NCI-H2107 (cell line): ENCODE measurements around the gene POGK.
"Not testable (repeated sequence)": the region's sequence is repeated elsewhere in the genome, so short reads cannot be mapped to it uniquely, and the experiment has no call there.

Experiments
- DNase-seq: peaks from one replicate; lab custom pipeline; 2025; lab: John Stamatoyannopoulos, UW

The POGK gene

DNA sequence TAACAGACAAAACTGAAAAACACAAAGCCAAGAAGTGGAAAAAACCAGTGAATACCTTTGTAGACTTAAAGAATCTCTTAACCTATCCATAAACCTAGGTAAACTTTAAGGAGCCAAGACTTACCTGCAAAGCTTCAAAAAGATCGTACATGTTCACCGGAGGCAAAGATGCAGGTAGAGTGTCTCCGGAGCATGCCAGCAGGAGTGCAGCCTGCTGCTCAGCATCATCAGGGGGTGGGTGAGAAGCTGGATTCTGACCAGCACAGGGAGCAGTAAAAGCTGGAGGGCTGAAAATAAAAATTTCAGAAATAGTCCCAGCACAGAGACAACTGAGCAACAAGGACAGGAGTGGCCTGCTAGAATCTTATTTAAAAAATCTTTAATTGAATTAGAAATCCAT is 18.7 kb downstream of the POGK start:
- DNase-seq = no peak

DNA sequence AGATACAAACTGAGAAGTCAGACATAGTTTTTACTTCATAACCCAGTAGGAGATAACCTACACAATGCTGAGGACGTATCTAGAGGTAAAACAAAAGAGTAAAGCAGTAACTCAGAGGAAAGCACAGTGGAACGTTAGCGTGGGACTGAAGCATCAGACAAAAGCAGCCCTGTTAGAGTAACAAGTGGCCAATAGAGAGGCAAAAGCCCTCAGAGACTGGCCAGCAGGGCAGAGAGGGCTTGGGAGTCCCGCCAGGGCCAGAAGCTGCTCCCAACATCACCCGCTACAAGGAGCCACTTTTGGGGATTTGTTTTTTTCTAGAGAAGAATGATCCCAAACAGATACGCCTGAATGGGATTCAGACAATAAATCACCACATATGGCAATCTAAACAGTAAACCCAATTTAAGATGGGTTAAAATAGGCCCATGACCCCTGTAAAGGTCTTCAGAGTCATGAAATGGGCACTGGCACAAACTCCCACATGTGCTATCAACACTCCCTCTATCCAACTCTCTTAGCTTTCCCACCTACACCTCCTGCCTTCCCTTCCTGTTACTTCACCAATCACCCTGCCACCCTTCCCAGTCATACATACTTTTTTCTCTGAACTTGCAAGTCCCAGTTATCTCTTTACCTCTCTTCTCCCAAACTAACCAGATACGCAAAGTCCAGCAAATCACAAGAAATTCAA is 19.6 kb downstream of the POGK start:
- DNase-seq = no peak

DNA sequence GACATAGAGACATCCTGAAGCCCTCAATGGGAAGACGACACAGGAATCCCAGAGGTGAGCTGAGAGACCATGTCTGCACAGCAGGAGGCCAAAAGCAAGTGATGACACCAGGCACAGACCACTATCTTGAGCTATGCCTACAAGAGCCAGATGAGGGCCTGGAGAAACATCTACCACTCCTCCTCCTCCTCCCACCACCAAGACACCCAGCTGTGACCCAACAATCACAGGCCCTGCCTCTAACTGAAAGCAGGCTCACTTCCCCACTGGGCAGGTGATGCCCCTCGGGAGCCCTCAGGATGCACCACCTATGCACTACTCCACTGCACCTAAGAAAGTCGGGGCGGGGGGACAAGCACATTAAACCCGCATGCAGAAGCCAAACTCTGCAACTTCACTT is 20.3 kb downstream of the POGK start:
- no peak for DNase-seq

DNA sequence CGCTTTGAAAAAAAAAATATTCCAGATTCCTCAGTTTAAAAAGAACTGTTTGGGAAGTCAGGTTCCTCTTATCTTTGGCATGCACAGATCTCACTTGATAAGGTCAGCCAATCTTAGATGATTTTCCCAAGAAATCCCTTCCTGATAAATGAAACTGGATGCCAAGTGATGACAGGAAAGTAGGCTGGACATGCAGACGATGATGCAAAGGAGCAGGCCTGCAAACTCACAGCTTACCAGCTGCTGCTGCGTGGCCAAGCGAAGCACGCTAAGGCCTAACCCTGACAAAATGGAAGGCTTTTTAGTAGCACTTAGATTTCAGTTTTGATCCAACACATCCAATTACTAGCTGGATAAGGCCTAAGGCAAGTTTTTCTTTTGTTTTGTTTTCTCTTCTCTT is 26.7 kb downstream of the POGK start:
- DNase-seq = no peak

DNA sequence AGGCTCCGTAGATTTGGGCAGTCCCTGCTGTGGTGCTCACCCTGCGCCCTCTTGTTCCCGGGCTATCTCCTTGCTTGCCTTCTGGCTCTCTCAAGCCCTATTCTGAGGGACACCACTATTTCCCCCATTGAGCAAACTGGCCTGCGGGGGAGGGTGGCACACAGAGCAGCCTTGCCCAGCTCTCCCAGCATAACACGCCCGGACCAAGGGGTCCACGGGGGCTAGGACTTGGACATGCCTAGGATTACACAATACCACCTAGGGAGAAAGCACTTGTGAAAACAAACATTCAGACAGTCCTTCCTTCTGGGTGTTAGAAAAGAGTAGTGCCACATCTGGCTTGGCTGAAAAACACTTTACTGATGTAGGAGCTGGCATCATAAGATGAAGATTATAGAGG is 29.4 kb downstream of the POGK start:
- DNase-seq = no peak

DNA sequence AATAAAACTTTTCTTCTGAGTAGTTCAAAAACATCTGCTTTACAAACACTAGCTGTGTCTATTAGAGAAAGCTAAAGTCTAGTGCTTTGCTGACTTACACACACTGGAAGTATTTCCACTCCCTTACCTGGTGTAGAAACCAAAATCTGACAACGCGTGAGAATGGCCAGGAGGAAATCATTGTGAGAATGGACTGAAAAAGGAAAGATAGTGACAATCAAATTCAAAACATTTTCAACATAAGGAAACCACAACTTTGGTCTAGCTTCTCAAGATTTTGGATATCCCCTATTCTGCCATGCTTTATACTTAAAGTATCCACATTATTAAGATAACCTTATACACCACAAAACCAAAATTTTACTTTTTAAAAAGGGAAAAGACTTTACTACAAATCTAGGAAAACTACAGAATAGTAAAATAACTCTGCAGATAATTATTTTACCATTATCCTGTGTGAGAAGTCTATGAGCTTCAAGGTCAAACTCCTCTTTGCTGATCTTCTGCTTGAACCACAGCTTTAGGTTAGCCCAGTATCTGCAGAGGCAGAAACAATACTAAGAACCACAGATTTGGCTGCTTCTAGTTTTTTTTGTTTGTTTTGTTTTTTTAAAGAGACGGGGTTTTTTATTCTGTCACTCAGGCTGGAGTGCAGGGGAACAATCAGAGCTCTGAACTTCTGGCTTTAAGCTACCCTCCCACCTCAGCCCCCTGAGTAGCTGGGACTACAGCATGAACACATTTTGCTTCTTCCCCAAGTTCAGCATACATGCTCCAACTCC is 30.2 kb downstream of the POGK start:
- no peak for DNase-seq

DNA sequence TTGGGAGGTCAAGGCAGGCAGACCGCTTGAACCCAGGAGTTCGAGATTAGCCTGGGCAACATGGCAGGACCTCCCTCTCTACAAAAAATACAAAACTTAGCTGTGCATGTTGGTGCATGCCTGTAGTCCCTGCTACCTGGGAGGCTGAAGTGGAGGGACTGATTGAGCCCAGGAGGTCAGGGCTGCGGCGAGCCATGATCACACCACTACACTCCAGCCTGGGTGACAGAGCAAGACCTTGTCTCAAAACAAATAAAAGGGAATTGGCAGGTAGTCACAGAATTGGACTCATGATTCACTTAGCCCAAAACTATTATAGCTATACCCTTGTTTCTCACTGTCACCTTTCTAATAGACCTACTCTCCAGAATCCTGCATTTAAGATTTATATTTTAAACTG is 31.3 kb downstream of the POGK start:
- DNase-seq = no peak

DNA sequence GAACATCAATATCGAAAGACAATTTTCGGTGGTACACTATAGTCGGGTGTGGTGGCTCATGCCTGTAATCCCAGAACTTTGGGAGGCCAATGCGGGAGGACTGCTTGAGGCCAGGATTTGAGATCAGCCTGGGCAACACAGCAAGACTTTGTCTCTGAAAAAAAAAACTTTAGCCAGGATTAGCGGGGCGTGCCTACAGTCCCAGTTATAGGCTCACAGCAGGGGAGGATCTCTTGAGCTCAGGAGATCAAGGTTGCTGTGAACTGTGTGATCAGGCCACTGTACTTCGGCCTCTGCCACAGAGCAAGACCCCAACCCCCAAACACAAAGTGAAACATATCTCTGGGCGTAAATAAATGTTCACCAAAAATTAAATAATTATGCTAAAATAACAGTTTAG is 35.2 kb downstream of the POGK start:
- DNase-seq = no peak

DNA sequence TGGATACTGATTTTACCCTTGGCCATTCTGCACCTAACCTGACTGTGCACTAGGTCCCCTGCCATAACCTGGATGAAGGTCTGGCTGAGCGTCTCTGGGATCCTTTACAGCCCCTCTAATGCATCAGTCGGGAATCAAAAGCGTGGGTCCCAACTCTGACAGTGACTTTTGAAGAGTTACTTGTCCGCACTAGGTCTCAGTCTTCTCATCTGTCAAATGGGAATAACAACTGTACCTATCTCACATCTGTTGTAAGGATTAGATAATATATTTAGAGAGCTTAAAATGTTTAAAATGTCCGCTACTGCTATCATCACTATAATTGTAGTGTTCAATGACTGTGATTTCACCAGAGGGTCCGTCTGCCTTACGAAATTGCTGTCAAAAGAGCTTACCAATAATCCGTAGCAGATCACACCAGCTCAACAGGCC is 36.0 kb downstream of the POGK start:
- no peak for DNase-seq

DNA sequence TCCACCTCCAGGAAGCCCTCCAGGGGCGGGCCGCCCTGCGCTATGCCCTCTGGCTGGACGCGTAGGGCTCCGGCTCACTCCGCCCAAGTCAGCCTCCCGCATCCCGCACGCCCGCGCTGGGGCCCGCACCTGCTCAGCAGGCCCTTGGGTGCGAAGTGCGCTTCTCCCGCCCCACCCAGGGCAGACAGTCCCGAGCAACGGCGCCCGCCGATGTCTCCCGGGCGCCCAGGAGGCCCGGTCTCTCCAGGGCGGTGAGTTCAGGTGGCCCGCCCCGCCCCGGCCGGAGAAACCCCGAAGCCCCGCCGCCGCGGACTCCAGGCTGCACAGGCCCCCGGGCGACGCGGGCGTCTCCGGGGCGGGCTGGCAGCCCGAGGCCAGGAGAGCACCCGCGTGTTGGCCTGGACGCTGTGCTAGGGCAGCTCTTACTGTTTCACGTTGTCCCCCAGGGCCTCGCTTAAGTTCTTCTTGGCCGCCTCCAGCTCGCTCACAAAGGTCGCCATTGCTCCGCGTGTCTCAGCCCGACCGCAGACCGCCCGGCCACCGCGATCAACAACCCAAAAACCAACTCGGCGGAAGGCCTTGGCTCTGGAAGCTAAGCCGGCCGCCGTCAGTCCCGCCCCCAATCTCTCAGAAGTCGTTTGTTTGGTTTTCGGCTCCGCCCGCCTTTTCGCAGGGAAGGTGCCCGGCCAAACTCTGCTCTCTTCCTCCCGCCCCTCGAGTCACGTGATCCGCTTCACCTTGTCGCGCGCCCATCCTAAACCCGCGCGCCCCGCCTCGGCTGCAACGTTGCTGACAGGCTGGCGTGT is 36.7 kb downstream of the POGK start, which contains the start of gene TADA1:
Gene TADA1, minus strand, starts transcription at position 531 of the 806 bp plus-strand sequence. Its CDS starts 31 bp downstream, at position 500.
- DNase-seq = peak; percentile 99

DNA sequence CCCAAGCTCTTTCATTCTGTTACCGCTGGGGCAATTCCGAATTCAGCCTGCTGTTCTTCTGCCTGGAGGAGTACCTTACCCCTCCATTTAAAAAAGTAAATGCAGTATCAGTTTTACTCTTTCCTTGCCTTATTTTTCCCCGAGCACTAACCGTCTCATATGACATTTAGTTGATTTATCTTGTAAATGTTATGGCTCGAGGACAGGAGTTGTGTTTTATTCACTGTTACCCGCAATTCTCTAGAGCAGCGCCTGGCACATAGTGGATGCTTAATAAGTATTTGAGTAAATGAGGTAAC is 37.2 kb downstream of the POGK start:
- no peak for DNase-seq

DNA sequence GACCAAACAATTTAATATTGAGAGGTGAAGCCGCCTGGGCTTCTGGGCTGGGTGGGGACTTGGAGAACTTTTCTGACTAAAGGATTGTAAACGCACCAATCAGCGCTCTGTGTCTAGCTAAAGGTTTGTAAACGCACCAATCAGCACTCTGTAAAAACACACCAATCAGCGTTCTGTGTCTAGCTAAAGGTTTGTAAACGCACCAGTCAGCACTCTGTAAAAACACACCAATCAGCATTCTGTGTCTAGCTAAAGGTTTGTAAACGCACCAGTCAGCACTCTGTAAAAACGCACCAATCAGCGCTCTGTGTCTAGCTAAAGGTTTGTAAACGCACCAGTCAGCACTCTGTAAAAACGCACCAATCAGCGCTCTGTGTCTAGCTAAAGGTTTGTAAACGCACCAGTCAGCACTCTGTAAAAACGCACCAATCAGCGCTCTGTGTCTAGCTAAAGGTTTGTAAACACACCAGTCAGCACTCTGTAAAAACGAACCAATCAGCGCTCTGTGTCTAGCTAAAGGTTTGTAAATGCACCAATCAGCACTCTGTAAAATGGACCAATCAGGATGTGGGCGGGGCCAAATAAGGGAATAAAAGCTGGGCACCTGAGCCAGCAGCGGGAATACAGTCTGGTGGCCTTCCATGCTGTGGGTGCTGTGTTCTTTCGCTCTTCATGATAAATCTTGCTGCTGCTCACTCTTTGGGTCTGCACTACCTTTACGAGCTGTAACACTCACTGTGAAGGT is 39.1 kb downstream of the POGK start:
- not testable (repeated sequence) for DNase-seq

DNA sequence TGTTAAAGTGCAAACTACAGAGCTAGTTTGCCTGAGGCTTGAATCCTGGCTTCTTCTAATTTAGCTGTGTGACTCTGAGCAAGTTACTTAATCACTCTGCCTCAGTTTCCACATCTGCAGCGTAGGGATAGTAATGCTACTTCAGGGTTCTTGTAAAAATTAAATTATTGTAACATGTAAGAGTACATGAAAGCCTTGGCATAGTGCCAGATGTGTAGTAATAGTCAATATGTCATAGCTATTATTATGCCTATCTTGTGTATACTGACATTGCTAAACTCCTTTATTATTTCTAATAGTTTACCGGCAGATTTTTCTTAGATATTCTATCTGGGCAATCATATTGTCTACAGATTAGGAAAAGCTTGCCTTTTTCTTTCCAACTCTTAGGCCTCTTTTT is 43.6 kb downstream of the POGK start:
- DNase-seq = no peak

DNA sequence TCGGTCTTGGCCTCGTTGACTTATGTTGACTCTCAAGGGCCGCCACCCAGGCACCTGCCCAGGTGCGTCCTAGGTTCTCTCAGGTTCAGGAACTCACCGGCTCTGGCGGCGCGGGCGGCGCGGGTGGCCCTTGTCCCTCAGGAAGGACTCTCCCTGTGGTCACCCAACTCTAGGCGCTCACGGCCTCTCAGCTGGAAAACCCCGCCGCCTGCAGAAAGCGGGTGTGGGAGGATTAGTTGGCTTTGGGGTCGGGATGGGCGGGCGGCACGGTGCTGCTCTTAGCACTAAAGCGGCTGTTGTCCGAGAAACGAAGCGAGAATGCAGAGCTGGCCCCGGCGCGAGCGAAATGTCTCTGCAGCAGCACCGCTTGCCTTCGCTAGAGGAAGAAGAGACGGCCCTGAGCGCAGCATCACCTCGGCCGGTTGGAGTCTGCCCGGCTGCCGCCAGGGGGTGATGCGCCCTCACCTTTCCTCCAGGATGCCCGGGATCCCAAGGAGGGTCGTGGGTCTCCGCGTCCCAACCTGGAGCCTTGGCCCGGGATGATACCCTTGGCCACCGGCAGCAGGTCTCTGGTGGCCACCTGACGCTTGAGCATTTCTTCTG is 44.9 kb downstream of the POGK start:
- no peak for DNase-seq

DNA sequence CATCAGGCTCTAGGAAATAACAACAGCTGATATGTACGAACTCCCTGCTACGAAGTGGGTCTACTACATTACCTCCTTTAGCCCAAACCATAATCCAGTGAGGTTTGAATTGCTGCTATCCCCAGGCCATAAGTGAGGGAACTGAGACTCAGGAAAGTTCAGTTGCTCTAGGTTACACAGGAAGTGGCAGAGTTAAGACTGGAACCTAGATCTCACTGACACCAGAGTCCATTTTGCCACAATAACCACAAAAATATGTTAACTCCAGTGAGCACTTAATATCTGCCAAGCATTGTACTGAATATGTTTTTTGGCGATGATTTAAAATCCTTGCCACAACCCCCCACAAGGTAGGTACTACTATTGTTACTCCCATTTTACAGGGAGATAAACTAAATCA is 45.7 kb downstream of the POGK start:
- DNase-seq = no peak

DNA sequence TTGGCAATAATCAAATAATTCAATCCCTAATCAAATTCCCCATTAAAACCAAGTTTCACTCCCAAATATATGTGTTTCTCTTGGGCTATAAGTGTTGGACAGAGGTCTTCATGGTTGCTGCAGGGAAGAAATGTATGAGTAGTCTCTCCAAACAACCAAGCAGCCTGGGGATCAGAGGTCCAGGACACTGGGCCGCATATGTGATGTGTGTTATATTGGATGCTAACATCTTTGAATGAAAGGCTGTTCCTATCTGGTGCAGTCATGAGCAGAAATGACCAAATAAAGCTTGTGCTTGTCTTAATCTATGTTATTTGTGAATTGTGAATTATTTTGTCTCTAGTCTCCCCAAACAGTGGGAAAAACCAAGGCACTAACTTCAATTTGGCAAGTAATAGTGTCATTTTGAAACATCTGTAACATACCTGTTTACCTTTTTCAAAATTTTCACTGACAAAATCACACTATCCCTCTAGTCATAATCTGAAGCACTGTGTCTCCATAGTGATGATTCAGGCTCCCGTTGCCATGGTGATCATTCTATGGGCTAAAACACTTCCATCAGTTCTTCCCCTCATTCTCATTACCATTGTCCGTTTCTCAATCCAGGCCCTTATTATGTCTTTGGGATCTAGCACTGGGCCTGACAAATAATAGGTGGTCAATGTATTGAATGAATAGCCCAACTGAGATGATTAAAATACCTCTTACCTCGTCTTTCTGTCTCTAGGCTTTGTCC is 49.3 kb downstream of the POGK start:
- DNase-seq = no peak

DNA sequence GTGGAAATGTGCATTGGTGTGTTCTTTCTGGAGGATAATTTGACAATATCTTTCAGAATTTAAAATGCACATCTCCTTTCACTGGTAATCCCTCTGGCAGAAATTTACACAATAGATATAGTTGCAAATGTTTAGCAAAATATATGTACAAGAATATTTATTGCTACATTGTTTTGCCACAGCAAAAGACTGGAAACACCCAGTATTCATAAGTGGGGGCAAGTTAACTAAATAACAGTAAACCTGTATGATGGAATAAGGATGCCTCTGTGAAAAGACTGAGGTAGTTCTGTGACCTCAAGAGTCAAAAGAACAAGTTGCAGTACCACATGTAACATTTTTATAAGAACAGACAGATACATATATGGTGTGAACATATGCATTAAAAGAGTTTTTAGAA is 50.5 kb downstream of the POGK start:
- DNase-seq = no peak

DNA sequence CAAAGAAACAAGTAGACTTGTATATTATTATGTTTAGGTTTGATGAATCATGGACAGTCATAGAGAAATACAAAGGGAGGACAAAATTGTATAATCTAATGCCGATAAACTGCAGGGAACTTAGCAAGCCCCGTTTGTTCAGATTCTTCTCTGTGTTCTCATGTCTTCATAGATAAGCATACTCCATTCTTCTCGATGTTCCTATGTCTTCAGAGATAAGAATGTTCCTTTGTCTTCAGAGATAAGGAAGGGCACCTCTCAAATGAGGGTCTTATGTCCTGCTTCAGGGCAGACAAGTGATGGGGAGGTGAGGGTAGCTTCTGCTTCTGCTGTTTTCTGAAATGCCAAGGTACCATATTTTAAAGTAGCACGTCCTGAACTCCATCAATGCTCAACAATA is 56.5 kb downstream of the POGK start:
- no peak for DNase-seq

DNA sequence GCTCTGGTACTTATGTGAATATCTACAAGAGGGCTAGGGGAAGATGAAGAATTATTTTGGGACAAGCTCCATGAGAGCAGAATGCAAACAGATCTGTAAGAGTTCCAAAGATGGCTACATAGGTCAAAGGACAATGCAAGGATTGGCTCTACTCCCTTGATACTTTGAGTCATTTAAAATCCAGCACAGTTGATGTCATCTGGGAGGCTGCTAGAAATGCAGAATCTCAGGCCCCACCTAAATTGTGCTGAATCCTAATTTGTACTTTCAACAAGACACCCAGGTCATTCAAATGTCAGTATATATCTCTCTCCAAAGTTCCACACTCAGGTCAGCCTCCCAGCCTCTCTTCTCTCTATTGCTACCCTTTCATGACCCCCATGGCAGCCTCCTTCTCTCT is 60.5 kb downstream of the POGK start:
- DNase-seq = no peak

DNA sequence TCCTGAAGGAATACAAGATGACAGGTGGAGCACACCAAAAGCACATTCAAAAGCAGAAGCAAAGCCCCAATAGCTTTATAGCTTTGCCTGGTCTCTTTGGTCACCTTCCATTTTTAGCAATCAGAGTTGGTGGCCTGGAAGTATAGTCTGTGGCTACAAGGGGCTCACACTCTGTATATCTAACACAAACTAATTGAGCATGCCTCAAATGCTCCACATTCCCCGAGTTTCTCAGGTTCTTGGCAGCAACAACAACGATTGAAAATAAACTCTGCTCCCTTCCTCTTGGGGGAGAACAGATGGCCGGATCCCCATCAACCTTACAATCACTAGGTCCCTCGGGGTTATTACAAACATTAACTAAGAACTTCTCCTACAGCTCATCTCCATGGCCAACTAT is 61.7 kb downstream of the POGK start:
- no peak for DNase-seq

DNA sequence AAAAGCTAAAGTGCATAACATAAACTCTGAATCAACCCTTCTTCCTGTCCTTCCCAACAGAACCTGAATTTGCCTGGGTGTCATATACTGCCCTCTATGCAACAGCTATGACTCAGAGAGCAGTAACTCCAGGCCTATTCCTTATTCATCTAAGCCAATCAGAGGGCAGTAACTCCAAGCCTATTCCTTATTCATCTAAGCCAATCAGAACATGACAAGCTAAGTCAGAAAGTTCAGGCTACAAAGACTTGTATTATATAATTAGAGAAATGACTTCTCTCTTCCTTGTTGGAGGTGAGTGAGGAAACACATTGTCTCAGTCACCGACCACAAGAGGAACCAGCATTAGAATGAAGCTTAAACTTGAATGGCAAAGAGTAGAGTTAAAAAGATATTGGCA is 63.0 kb downstream of the POGK start:
- no peak for DNase-seq
